ENCODE data around the gene PTGS1.

The PTGS1 gene

GRCh38 chr9:122347348-122348287 lies 23.2 kb upstream of the PTGS1 start:
- peak; percentile 38 for DNase-seq (ENCODE audit: low read depth)
- H3K4me3 ChIP-seq (ENCODE audit: low read depth, low read length), result peak overlapping the region; percentile 60
- peak; percentile 20 for TF ChIP-seq CTCF (conservative IDR thresholded peaks at IDR 0.05; ENCODE audit: low read depth, low read length)

- H3K4me3 ChIP-seq (ENCODE audit: low read depth, low read length), result no peak overlapping the region
- no peak for DNase-seq (ENCODE audit: low read depth)
- no peak for TF ChIP-seq CTCF (conservative IDR thresholded peaks at IDR 0.05; ENCODE audit: low read depth, low read length)
These were observed 22.5 kb upstream of the PTGS1 start for GRCh38 chr9:122348288-122348777.

- no peak for DNase-seq (ENCODE audit: low read depth)
- no peak for TF ChIP-seq CTCF (conservative IDR thresholded peaks at IDR 0.05; ENCODE audit: low read depth, low read length)
- H3K4me3 ChIP-seq (ENCODE audit: low read depth, low read length), result no peak overlapping the region
These were observed 22.0 kb upstream of the PTGS1 start for GRCh38 chr9:122348791-122349190.

GRCh38 chr9:122349201-122349600 lies 21.6 kb upstream of the PTGS1 start:
- DNase-seq (ENCODE audit: low read depth), result no peak
- H3K4me3 ChIP-seq (ENCODE audit: low read depth, low read length), result no peak overlapping the region
- TF ChIP-seq CTCF (conservative IDR thresholded peaks at IDR 0.05; ENCODE audit: low read depth, low read length), result no peak

GRCh38 chr9:122350577-122351355 lies 20.1 kb upstream of the PTGS1 start:
- H3K4me3 ChIP-seq (ENCODE audit: low read depth, low read length), result no peak overlapping the region
- peak; percentile 97 for TF ChIP-seq CTCF (conservative IDR thresholded peaks at IDR 0.05; ENCODE audit: low read depth, low read length)
- DNase-seq (ENCODE audit: low read depth), result peak; percentile 82

- TF ChIP-seq CTCF (conservative IDR thresholded peaks at IDR 0.05; ENCODE audit: low read depth, low read length), result no peak
- no peak for DNase-seq (ENCODE audit: low read depth)
- H3K4me3 ChIP-seq (ENCODE audit: low read depth, low read length), result no peak overlapping the region
These were observed 16.2 kb upstream of the PTGS1 start for GRCh38 chr9:122354536-122355199.
